WTC11 (cell line): ENCODE results near the gene GIT1.

Source experiments
- ATF1 ChIP-seq: sonication (generic); formaldehyde crosslinking; IDR thresholded peaks from 2 replicates; pipeline ENCODE4 v1.8.1; 2023; ENCODE audit warnings: mild to moderate bottlenecking, moderate library complexity, missing genetic modification reagents
- ETV6 ChIP-seq: sonication (generic); formaldehyde crosslinking; IDR thresholded peaks from 2 replicates; pipeline ENCODE4 v1.8.1; 2022; ENCODE audit warnings: mild to moderate bottlenecking, missing genetic modification reagents
- FOXJ3 ChIP-seq: sonication (generic); formaldehyde crosslinking; IDR thresholded peaks from 2 replicates; pipeline ENCODE4 v1.9.0; 2021; ENCODE audit warnings: missing genetic modification reagents, mild to moderate bottlenecking, borderline replicate concordance
- MYBL2 ChIP-seq: sonication (generic); formaldehyde crosslinking; IDR thresholded peaks from 2 replicates; pipeline ENCODE4 v1.8.1; 2023; ENCODE audit warnings: mild to moderate bottlenecking, moderate library complexity, missing genetic modification reagents
- ZNF263 ChIP-seq: sonication (generic); formaldehyde crosslinking; IDR thresholded peaks from 2 replicates; pipeline ENCODE4 v1.8.1; 2022; ENCODE audit warnings: low read depth, mild to moderate bottlenecking, moderate library complexity, missing genetic modification reagents
- TF ChIP-seq, protein P1 (sequence below): sonication (generic); formaldehyde crosslinking; IDR thresholded peaks from 2 replicates; pipeline ENCODE4 v1.8.1; 2023; ENCODE audit warnings: mild to moderate bottlenecking, missing genetic modification reagents, moderate library complexity
- TF ChIP-seq, protein P2 (sequence below): sonication (generic); formaldehyde crosslinking; IDR thresholded peaks from 2 replicates; pipeline ENCODE4 v1.8.0; 2022; ENCODE audit warnings: mild to moderate bottlenecking, missing genetic modification reagents

DNA sequence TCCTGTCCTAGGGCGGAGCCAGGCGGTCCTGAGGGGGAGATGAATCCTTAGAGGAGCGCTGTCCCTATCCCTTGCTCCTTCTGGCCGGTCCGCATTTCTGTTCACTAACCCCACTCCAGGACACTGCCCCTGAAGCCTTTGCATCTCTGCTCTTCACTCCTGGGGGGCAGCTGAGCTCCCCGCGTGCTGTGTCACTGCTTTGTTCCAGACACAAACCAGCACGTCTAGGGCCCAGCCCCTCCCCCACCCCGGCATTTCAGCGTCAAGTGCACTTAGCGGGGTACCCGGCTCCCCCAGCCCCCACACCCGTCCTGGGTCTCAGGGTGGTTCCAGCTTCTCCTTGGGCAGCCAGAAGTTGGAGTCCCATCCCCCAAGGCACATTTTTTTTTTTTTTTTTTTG is 24.4 kb upstream of the GIT1 start:
- TF ChIP-seq ETV6 (CRISPR knock-in tag) (no peak), MYBL2 (CRISPR knock-in tag) (no peak), ZNF263 (CRISPR knock-in tag) (no peak), FOXJ3 (CRISPR knock-in tag) (no peak), ATF1 (CRISPR knock-in tag) (no peak)
- TF ChIP-seq, protein P1, sequence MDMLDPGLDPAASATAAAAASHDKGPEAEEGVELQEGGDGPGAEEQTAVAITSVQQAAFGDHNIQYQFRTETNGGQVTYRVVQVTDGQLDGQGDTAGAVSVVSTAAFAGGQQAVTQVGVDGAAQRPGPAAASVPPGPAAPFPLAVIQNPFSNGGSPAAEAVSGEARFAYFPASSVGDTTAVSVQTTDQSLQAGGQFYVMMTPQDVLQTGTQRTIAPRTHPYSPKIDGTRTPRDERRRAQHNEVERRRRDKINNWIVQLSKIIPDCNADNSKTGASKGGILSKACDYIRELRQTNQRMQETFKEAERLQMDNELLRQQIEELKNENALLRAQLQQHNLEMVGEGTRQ (CRISPR knock-in tag), result no peak
- TF ChIP-seq, protein P2, sequence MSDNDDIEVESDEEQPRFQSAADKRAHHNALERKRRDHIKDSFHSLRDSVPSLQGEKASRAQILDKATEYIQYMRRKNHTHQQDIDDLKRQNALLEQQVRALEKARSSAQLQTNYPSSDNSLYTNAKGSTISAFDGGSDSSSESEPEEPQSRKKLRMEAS (CRISPR knock-in tag), result no peak
